PC-3 (cell line): ENCODE results near the gene AHSP. TPM values are rescaled to one million over a fixed set of nuclear protein-coding genes. Genes with fewer than 3 reads are reported as not detected.

Source experiments
- ATAC-seq: fragments of 200-7000 bp; cut with Tn5 transposase; 2 replicates; pipeline ENCODE4 v1.9.1; 2020; ENCODE audit warnings: mild to moderate bottlenecking, moderate library complexity
- BruUV-seq: library from RNA; stranded (reverse); fragments of 400-500 nt; replicated peaks from 2 replicates; lab custom pipeline; 2021; lab: Mats Ljungman, UMichigan
- CTCF ChIA-PET: fragments of 300-600 bp; sonication (Branson Sonifier 250); formaldehyde crosslinking; loops from one replicate; lab custom pipeline; 2022; ENCODE audit warnings: antibody characterized with exemption; lab: Charles Lee
- POLR2A ChIA-PET: fragments of 300-600 bp; sonication (Branson Sonifier 250); formaldehyde crosslinking; loops from one replicate; lab custom pipeline; 2022; ENCODE audit warnings: antibody characterized with exemption; ENCODE audit not compliant: unreplicated experiment; lab: Charles Lee
- DNase-seq: peaks from one replicate; pipeline ENCODE4 v3.0.0-alpha.2; 2015
- H2AFZ ChIP-seq: fragments of 300-600 bp; sonication (generic); 2 replicates; pipeline ENCODE4 v1.6.0; 2016; ENCODE audit warnings: antibody characterized with exemption, low read length
- H3F3A ChIP-seq: fragments of 300-600 bp; sonication (generic); one replicate; pipeline ENCODE4 v1.6.0; 2017; ENCODE audit warnings: antibody characterized with exemption, low read length, control low read depth, mild to moderate bottlenecking; ENCODE audit not compliant: unreplicated experiment
- H3K27ac ChIP-seq: fragments of 300-600 bp; sonication (generic); 2 replicates; pipeline ENCODE4 v1.5.1; 2016; ENCODE audit warnings: mild to moderate bottlenecking, low read length
- H3K27me3 ChIP-seq: fragments of 300-600 bp; sonication (generic); 2 replicates; pipeline ENCODE4 v1.6.1; 2016; ENCODE audit warnings: low read length, mixed read lengths
- H3K36me3 ChIP-seq: fragments of 300-600 bp; sonication (generic); 2 replicates; pipeline ENCODE4 v1.6.1; 2016; ENCODE audit warnings: low read depth, mixed run types, low read length, mixed read lengths
- H3K4me1 ChIP-seq: fragments of 300-600 bp; sonication (generic); 2 replicates; pipeline ENCODE4 v1.5.1; 2016; ENCODE audit warnings: low read length; ENCODE audit not compliant: insufficient read depth
- H3K4me2 ChIP-seq: fragments of 300-600 bp; sonication (generic); 2 replicates; pipeline ENCODE4 v1.6.0; 2016; ENCODE audit warnings: low read length
- H3K4me3 ChIP-seq: fragments of 300-600 bp; sonication (generic); 2 replicates; pipeline ENCODE4 v1.5.1; 2016; ENCODE audit warnings: mild to moderate bottlenecking, low read length, mixed read lengths
- H3K79me2 ChIP-seq: fragments of 300-600 bp; sonication (generic); 2 replicates; pipeline ENCODE4 v1.6.1; 2017; ENCODE audit warnings: low read length, mixed read lengths
- H3K9ac ChIP-seq: fragments of 300-600 bp; sonication (generic); 2 replicates; pipeline ENCODE4 v1.6.0; 2016; ENCODE audit warnings: mild to moderate bottlenecking, low read length
- H3K9me2 ChIP-seq: fragments of 300-600 bp; sonication (generic); replicated peaks from 2 replicates; pipeline ENCODE4 v1.6.1; 2016; ENCODE audit warnings: mixed run types, low read length, mixed read lengths
- H3K9me3 ChIP-seq: fragments of 300-600 bp; sonication (generic); 2 replicates; pipeline ENCODE4 v1.6.1; 2016; ENCODE audit warnings: low read length, mixed read lengths
- H4K20me1 ChIP-seq: fragments of 300-600 bp; sonication (generic); 2 replicates; pipeline ENCODE4 v1.6.1; 2016; ENCODE audit warnings: low read length, mixed read lengths
- CTCF ChIP-seq: fragments of 300-600 bp; sonication (generic); conservative IDR thresholded peaks from 2 replicates; pipeline ENCODE4 v1.5.1; 2017; ENCODE audit warnings: antibody characterized with exemption, low read depth, mild to moderate bottlenecking, low read length
- EZH2 ChIP-seq: fragments of 300-600 bp; sonication (generic); IDR thresholded peaks from one replicate; pipeline ENCODE4 v1.6.1; 2017; ENCODE audit warnings: antibody characterized with exemption, mild to moderate bottlenecking, low read length; ENCODE audit not compliant: unreplicated experiment
- EZH2phosphoT487 ChIP-seq: fragments of 300-600 bp; sonication (generic); IDR thresholded peaks from 2 replicates; pipeline ENCODE4 v1.6.1; 2018; ENCODE audit warnings: mild to moderate bottlenecking, antibody characterized with exemption, low read length, borderline replicate concordance
- intact Hi-C: fragments of 100-400 bp; cut with micrococcal nuclease; formaldehyde crosslinking; loops from 2 replicates; pipeline ENCODE4 v1.9.0; 2023
- total RNA-seq: library from RNA; depleted of rRNA; stranded (reverse); fragments of >200 nt; gene quantifications from 2 replicates; pipeline ENCODE4 v1.2.3, GENCODE V29; 2014

Gene AHSP
- total RNA-seq, 1 experiment from 2014 or later: not detected

GRCh38 chr16:31484491-31485171, 43.1 kb upstream of the AHSP start:
- Histone ChIP-seq H3K9ac (no peak overlapping the region), H4K20me1 (no peaks in the 10 kb centered on the region), H3K9me2 (no peaks in the 10 kb centered on the region), H3K36me3 (no peaks in the 10 kb centered on the region), H3K27me3 (no peaks in the 10 kb centered on the region), H3K4me1 (no peaks in the 10 kb centered on the region; the same call in 1 of the 2 replicates), H3K4me3 (no peak overlapping the region), H2AFZ (no peak overlapping the region), H3K9me3 (no peaks in the 10 kb centered on the region), H3F3A (no peaks in the 10 kb centered on the region), H3K4me2 (no peak overlapping the region), H3K79me2 (no peaks in the 10 kb centered on the region), H3K27ac (no peak overlapping the region)
- TF ChIP-seq EZH2phosphoT487 (no peak), CTCF (no peak), EZH2 (no peak)
- intact Hi-C loops: no loop called here
- no TSS peak for BruUV-seq
- CTCF ChIA-PET: no interaction called here
- POLR2A ChIA-PET: no interaction called here
- no peak for DNase-seq
- no peak for ATAC-seq

GRCh38 chr16:31485571-31485970, 42.1 kb upstream of the AHSP start:
- Histone ChIP-seq H2AFZ (no peak overlapping the region), H3K36me3 (no peaks in the 10 kb centered on the region), H3K4me1 (no peaks in the 10 kb centered on the region; the same call in 1 of the 2 replicates), H3K9me3 (no peaks in the 10 kb centered on the region), H3F3A (no peaks in the 10 kb centered on the region), H3K79me2 (no peaks in the 10 kb centered on the region), H3K4me3 (no peak overlapping the region), H4K20me1 (no peaks in the 10 kb centered on the region), H3K27ac (no peak overlapping the region), H3K27me3 (no peaks in the 10 kb centered on the region), H3K9ac (no peak overlapping the region), H3K9me2 (no peaks in the 10 kb centered on the region), H3K4me2 (no peak overlapping the region)
- ATAC-seq (no peak), DNase-seq (no peak)
- POLR2A ChIA-PET: no interaction called here
- TF ChIP-seq CTCF (no peak), EZH2phosphoT487 (no peak), EZH2 (no peak)
- CTCF ChIA-PET: no interaction called here
- intact Hi-C loops: no loop called here
- no TSS peak for BruUV-seq

GRCh38 chr16:31486045-31486444, 41.7 kb upstream of the AHSP start:
- no peak for TF ChIP-seq EZH2

More at GRCh38 chr16:31486045-31486444, 41.7 kb upstream of the AHSP start:
- no peaks in the 10 kb centered on the region for H3K9me2 ChIP-seq
- ChIA-PET CTCF (no interaction called here), POLR2A (no interaction called here)
- no peak overlapping the region for H3K9ac ChIP-seq
- no peaks in the 10 kb centered on the region for H3F3A ChIP-seq
- H3K4me1 ChIP-seq: no peaks in the 10 kb centered on the region; the same call in 1 of the 2 replicates
- no peak overlapping the region for H3K27ac ChIP-seq
- no peaks in the 10 kb centered on the region for H3K79me2 ChIP-seq
- no peaks in the 10 kb centered on the region for H3K9me3 ChIP-seq
- intact Hi-C loops: no loop called here
- no peak overlapping the region for H3K4me3 ChIP-seq
- H4K20me1 ChIP-seq: no peaks in the 10 kb centered on the region
- no peak overlapping the region for H3K4me2 ChIP-seq
- DNase-seq (no peak), ATAC-seq (no peak)
- no TSS peak for BruUV-seq
- no peaks in the 10 kb centered on the region for H3K27me3 ChIP-seq
- no peak overlapping the region for H2AFZ ChIP-seq
- no peaks in the 10 kb centered on the region for H3K36me3 ChIP-seq
